Spinal cord (tissue), 10 donors: ENCODE data around the gene SLC11A1. TPM values are rescaled to one million over a fixed set of nuclear protein-coding genes. Genes with fewer than 3 reads are reported as not detected.

ENCODE experiments used
- DNase-seq, 6 donors: peaks; one replicate each; pipeline versions ENCODE4 v3.0.0 to v3.0.0-alpha.2; 2013 to 2015; ENCODE audit warnings: low spot score in 6 of 6, low read depth in 4 of 6
- H3K27ac ChIP-seq: one replicate; pipeline ENCODE4 v1.5.1; 2013; ENCODE audit warnings: low read depth, low read length, control low read depth
- H3K27me3 ChIP-seq: one replicate; pipeline ENCODE4 v1.6.1; 2013; ENCODE audit warnings: low read length; ENCODE audit not compliant: control insufficient read depth, insufficient read depth
- H3K36me3 ChIP-seq: one replicate; pipeline ENCODE4 v1.6.1; 2013; ENCODE audit warnings: low read length; ENCODE audit not compliant: control insufficient read depth, insufficient read depth
- H3K4me1 ChIP-seq: one replicate; pipeline ENCODE4 v1.6.1; 2013; ENCODE audit warnings: low read length; ENCODE audit not compliant: control insufficient read depth, insufficient read depth
- H3K4me3 ChIP-seq: one replicate; pipeline ENCODE4 v1.5.1; 2013; ENCODE audit warnings: low read depth, low read length, control low read depth
- H3K9me3 ChIP-seq: one replicate; pipeline ENCODE4 v1.6.1; 2013; ENCODE audit warnings: low read length; ENCODE audit not compliant: control insufficient read depth, insufficient read depth
- WGBS: methylation state at CpG from one replicate; pipeline ENCODE4 v1.1.5; 2013; ENCODE audit warnings: missing lambda C conversion rate; ENCODE audit not compliant: insufficient coverage; 5-methylcytosine and 5-hydroxymethylcytosine counted together
- polyA plus RNA-seq, 2 donors: library from polyadenylated mRNA; unstranded; fragments of 120-200 nt; gene quantifications; one replicate each; pipeline ENCODE4 v1.2.1, GENCODE V29; 2013; ENCODE audit not compliant: insufficient read length in 2 of 2
- total RNA-seq, 2 donors: library from RNA; depleted of rRNA in 1 of 2; stranded (reverse); fragments of 120-200 nt in 1 of 2; fragments of >200 nt in 1 of 2; gene quantifications; one replicate each; pipeline versions ENCODE4 v1.2.3 to v1.2.4, GENCODE V29; 2013 to 2014
- donor health status: healthy.

The SLC11A1 gene
- total and polyA plus RNA-seq, 4 donors: 1.5 to 5.0 (median 2.9) TPM

DNA sequence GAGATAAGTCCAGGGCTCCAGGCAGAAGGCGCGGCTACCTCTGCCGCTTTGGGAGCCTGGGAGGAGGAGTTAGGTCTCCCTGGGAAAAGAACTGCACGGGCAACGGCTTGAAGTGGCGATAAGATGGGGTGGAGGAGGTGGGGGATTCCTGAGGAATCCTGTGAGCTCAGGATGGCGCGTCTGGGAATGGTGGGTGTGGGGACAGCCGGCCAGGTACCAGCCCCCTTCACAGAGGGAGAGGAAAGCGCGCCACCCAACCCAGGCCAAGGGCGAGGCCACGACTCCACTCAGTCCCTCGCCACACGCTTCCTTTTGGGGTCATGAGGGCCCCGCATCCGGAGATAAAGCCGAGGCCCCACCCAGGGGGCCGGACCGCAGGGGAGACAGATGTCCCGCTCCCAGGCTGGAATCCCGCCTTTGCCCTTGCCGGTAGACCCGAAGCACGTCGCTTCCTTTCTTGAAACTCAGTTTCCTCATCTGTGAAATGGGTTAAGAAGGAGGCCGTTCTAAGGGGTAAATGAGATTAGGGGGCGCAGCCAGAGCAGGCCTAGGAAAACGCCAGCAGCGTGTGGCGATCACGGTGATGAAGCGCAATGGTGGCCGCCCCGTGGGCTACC lies 15.9 kb downstream of the SLC11A1 start:
- Histone ChIP-seq H3K4me3 (peak overlapping the region; percentile 46), H3K4me1 (peaks cover 60% of the 10 kb centered on the region), H3K27me3 (peaks cover 28% of the 10 kb centered on the region), H3K27ac (peak overlapping the region; percentile 99), H3K9me3 (no peaks in the 10 kb centered on the region), H3K36me3 (peaks cover 20% of the 10 kb centered on the region)
- DNase-seq: peak in 1 of 6 donors; percentile 56
- 2% methylated on average over 32 of the region's 35 CpGs for WGBS

DNA sequence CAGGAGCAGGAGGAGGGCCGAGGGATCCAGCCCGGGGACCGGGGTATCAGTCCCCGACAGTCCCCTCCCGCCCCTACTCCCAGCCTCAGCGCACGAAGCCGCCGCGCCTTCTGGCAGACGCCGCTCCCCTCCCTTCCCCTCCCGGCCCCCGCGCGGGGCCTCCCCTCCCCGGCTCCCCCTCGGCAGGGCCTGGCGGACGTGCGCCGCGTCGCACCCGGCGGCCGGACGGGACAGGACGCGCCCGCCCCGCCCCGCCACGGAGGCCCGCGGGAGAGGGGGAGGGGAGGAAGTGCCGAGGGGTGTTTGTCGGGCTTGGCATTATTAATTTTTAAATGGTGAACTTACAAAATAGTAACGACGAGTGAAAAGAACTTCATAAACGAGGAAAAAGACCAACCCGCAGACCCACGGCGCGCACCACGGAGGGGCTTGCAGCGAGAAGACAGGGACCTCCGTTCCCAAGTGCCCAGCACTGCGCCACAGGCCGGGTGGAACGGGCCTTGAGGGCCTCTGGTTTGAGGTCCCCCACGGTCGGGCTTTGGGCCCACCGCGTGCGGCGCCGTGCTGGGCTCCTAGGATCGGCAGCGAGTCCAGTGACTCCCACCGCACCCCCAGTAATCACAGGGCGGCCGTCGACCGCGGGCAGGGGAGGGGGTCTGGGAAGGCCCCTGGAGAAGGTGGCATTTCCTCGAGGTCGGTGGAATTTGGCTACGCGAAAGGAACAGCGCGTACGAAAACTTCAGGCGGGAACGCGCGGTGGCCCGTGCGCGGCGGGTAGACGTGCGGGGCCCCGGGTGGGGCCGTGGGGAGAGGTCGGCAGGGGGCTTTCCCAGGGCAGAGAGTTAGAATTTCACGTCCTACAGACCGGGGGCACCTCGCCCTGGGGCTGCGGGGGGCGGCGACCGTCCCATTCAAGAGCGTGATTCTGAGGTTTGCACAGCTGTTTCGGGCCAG lies 16.6 kb downstream of the SLC11A1 start:
- Histone ChIP-seq H3K27ac (peak overlapping the region; percentile 99), H3K4me3 (peak overlapping the region; percentile 46), H3K27me3 (peaks cover 28% of the 10 kb centered on the region), H3K9me3 (no peaks in the 10 kb centered on the region), H3K4me1 (peaks cover 60% of the 10 kb centered on the region), H3K36me3 (peaks cover 28% of the 10 kb centered on the region)
- WGBS: 2% methylated on average over 73 of the region's 95 CpGs
- DNase-seq: peak in 2 of 6 donors; percentile 11 to 78

DNA sequence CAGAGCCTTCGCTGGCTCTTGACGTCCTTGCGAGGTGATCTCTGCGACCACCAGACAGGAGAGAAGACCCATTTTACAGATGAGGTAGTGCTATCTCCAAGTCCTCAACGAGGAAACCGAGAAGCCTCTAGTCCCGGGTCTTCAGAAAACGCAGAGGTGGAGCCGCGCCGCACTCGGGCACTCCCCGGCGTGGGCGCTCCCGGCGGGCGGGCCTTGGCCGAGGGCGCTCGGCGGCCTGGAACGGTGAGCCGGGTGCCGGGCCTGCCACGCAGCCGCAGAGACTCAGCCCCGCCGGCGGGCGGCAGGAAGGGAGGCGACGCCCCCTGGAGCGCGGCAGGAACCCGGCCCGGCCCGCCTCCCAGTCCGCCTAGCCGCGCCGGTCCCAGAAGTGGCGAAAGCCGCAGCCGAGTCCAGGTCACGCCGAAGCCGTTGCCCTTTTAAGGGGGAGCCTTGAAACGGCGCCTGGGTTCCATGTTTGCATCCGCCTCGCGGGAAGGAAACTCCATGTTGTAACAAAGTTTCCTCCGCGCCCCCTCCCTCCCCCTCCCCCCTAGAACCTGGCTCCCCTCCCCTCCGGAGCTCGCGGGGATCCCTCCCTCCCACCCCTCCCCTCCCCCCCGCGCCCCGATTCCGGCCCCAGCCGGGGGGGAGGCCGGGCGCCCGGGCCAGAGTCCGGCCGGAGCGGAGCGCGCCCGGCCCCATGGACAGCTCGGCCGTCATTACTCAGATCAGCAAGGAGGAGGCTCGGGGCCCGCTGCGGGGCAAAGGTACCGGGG lies 17.5 kb downstream of the SLC11A1 start, which contains the start of gene CTDSP1:
CTDSP1 (plus strand) TSS at position 478 of the 776 bp plus-strand sequence; CDS start at position 701, 223 bp downstream.
- H3K36me3 ChIP-seq: peaks cover 36% of the 10 kb centered on the region
- H3K4me3 ChIP-seq: peak within 1 kb of the TSS; percentile 85
- no peaks in the 10 kb centered on the region for H3K9me3 ChIP-seq
- WGBS: under 1% methylated on average over 65 of the region's 78 CpGs
- H3K27ac ChIP-seq: peak within 1 kb of the TSS; percentile 99
- peaks cover 28% of the 10 kb centered on the region for H3K27me3 ChIP-seq
- H3K4me1 ChIP-seq: peaks cover 65% of the 10 kb centered on the region
- peak; percentile 89 to 99 (median 95) for DNase-seq

DNA sequence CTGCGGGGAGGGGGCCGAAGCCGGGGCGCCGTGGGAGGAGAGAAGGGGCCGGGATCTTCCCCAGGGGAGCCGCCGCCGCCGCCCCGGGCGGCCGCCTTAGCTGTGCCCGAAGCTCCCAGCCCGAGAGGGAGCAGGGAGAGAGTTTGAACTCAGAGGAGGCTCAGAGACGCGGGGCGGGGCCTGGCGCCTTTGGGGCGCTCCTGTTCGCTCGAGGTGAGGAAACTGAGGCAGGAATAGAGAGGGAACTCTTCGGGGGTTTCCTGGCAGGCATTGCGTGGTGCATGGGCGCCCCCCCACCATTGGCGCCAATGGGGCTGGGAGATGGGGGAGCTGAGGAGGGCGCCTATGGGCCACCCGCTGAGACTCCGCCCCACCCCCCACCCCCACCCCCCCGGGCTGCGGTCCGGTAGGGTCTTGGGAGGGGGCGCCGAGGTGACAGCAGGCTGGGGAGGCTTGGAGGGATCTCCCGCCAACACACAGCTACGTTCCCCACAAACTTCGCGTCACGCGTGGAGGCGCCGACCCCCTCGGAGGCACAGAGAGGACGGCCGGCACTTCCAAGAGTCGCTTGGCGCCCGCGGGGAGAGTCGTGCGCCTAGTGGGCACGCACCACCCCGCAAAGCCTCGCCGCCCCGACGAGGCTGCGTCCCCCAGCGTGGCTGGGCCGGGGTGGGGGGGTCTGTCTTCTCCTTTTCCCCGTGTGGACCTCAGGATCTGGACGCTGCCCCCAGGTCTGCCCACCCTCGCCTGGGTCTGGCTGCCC lies 18.3 kb downstream of the SLC11A1 start:
- peaks cover 71% of the 10 kb centered on the region for H3K4me1 ChIP-seq

DNA sequence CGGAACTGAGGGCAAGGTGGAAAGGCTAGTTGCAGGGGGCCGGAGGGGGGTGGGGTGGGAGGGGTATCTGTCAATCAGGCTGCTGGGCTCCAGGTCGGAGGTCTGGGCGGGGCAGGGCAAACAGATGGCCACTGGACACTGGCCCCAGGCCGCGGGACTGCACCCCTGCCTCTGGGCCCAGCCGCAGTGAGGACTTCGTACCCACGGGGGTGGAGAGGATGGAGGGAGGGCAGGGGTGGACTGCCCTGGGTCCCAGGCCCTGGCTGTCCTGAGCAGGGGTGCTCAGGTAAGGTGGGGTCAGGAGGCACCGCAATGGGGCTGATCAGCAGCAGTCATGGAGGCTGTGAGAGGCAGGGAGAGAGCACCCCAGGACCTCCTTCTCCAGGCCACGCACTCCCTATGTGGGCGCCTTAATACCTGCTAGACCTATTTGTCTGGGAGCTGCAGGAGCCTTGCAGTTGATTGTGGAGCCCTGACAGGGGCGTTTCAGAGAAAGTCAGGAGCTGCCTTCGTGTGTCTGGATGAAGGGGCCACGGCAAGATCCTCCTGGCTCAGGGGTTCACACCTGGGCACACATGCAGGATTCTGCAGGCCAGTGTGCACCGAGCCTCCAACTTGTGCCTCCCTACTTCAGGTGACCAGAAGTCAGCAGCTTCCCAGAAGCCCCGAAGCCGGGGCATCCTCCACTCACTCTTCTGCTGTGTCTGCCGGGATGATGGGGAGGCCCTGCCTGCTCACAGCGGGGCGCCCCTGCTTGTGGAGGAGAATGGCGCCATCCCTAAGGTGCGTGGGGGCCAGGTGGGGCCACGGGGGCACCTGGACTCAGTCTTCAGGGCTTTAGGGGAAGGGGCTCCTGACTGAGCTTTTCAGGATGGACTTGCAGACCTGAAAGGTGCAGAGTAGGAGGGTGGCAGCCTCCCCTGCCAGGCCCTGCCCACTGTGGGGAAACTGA lies 19.1 kb downstream of the SLC11A1 start:
- no peaks in the 10 kb centered on the region for H3K9me3 ChIP-seq
- no peak for DNase-seq
- WGBS: 32% methylated on average over 16 of the region's 24 CpGs
- peaks cover 28% of the 10 kb centered on the region for H3K27me3 ChIP-seq
- H3K27ac ChIP-seq: peak overlapping the region; percentile 91
- peaks cover 74% of the 10 kb centered on the region for H3K4me1 ChIP-seq
- H3K36me3 ChIP-seq: peaks cover 46% of the 10 kb centered on the region
- peak overlapping the region; percentile 85 for H3K4me3 ChIP-seq

More for the DNA sequence above, 18.3 kb downstream of the SLC11A1 start:
- Histone ChIP-seq H3K27me3 (peaks cover 28% of the 10 kb centered on the region), H3K4me3 (peak overlapping the region; percentile 85), H3K27ac (peak overlapping the region; percentile 91), H3K36me3 (peaks cover 44% of the 10 kb centered on the region), H3K9me3 (no peaks in the 10 kb centered on the region)
- peak in 1 of 6 donors; percentile 8 for DNase-seq
- WGBS: 0% methylated on average over 41 of the region's 63 CpGs

DNA sequence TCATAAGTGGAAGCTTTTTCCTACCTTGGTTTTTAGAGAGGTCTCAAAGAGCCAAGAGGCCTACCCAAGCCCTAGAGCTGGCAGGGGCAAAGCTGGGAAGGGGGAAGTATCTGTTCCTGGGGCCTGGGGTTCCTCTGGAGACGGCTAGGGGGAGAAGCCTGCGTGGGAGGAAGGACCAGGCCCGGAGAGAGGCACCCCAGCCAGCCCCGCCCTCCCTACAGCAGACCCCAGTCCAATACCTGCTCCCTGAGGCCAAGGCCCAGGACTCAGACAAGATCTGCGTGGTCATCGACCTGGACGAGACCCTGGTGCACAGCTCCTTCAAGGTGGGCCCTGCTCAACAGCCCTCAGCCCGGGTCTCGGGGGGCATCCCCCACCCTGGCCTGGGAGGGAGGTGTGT lies 19.8 kb downstream of the SLC11A1 start:
- WGBS: 73% methylated on average over 5 of the region's 9 CpGs
- Histone ChIP-seq H3K27ac (no peak overlapping the region), H3K4me1 (peaks cover 71% of the 10 kb centered on the region), H3K4me3 (no peak overlapping the region), H3K9me3 (no peaks in the 10 kb centered on the region), H3K36me3 (peaks cover 46% of the 10 kb centered on the region), H3K27me3 (peaks cover 23% of the 10 kb centered on the region)
- DNase-seq: no peak

DNA sequence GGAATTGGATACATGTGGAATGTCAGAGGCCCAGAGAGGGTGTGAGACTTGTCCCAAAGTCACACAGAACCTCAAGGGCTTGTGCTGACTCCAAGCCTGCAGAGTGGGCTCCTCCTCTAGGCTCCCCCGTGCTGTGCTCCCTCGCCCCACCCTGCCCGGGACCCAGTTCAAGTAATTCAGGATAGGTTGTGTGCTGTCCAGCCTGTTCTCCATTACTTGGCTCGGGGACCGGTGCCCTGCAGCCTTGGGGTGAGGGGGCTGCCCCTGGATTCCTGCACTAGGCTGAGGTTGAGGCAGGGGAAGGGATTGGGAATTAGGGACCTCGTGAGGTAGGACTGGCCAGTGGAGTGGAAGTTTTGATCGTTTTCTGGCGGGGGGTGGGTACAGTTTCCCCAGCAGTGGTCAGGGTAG lies 20.4 kb downstream of the SLC11A1 start:
- no peak for DNase-seq
- Histone ChIP-seq H3K9me3 (no peaks in the 10 kb centered on the region), H3K27me3 (peaks cover 17% of the 10 kb centered on the region), H3K27ac (no peak overlapping the region), H3K4me1 (peaks cover 71% of the 10 kb centered on the region), H3K4me3 (no peak overlapping the region), H3K36me3 (peaks cover 46% of the 10 kb centered on the region)
- 86% methylated on average over 5 of the region's 8 CpGs for WGBS

DNA sequence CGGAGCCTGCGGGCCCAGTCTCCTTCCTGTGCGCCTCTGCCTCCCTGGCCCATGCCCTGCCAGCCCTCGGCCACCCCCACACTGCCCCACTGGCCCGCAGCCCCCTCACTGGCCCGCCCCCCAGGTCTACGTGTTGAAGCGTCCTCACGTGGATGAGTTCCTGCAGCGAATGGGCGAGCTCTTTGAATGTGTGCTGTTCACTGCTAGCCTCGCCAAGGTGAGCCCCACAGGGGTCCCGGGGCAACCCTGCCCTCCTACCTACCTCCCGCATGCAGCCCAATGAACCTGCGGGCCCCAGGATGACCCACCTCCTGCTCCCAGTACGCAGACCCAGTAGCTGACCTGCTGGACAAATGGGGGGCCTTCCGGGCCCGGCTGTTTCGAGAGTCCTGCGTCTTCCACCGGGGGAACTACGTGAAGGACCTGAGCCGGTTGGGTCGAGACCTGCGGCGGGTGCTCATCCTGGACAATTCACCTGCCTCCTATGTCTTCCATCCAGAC lies 20.9 kb downstream of the SLC11A1 start:
- no peak for DNase-seq
- Histone ChIP-seq H3K4me3 (no peak overlapping the region), H3K9me3 (no peaks in the 10 kb centered on the region), H3K27me3 (peaks cover 12% of the 10 kb centered on the region), H3K4me1 (peaks cover 71% of the 10 kb centered on the region), H3K36me3 (peaks cover 46% of the 10 kb centered on the region), H3K27ac (no peak overlapping the region)
- 91% methylated on average over 23 of the region's 26 CpGs for WGBS
